CD4-positive, alpha-beta T cell treated with Interleukin-12 subunit alpha and Interleukin-12 subunit beta, for 1 hour (primary cell): ENCODE data around the gene VMP1.

Experiments
- DNase-seq: peaks from one replicate; pipeline ENCODE4 v3.0.0-alpha.2; 2020

VMP1 gene

GRCh38 chr17:59707149-59707970 is at the start of gene VMP1, which contains the start of gene PTRH2:
Gene VMP1 (plus strand): TSS chr17:59707654. CDS start chr17:59731447, 23,793 bp downstream.
Gene PTRH2 (minus strand): TSS chr17:59707430. CDS start chr17:59697978, 9,452 bp downstream.
- peak; percentile 94 for DNase-seq

- DNase-seq, result no peak
These were observed 41.2 kb upstream of the VMP1 start for GRCh38 chr17:59666235-59666634.

- DNase-seq, result no peak
These were observed 38.6 kb upstream of the VMP1 start for GRCh38 chr17:59668816-59669215.

GRCh38 chr17:59669411-59669810 is 38.0 kb upstream of the VMP1 start:
- DNase-seq, result no peak

GRCh38 chr17:59669944-59670343 is 37.5 kb upstream of the VMP1 start:
- DNase-seq, result no peak

GRCh38 chr17:59671386-59671785 is 36.1 kb upstream of the VMP1 start:
- no peak for DNase-seq

GRCh38 chr17:59675231-59675630 is 32.2 kb upstream of the VMP1 start:
- DNase-seq, result no peak

GRCh38 chr17:59676716-59677115 is 30.7 kb upstream of the VMP1 start:
- DNase-seq, result no peak

GRCh38 chr17:59678918-59679317 is 28.5 kb upstream of the VMP1 start:
- DNase-seq, result no peak

GRCh38 chr17:59680314-59680713 is 27.1 kb upstream of the VMP1 start:
- no peak for DNase-seq

- DNase-seq, result no peak
These were observed 24.2 kb upstream of the VMP1 start for GRCh38 chr17:59683283-59683682.

- no peak for DNase-seq
These were observed 22.5 kb upstream of the VMP1 start for GRCh38 chr17:59684967-59685366.

GRCh38 chr17:59688008-59688407 is 19.4 kb upstream of the VMP1 start:
- DNase-seq, result no peak

GRCh38 chr17:59688496-59688895 is 19.0 kb upstream of the VMP1 start:
- no peak for DNase-seq

- no peak for DNase-seq
These were observed 13.9 kb upstream of the VMP1 start for GRCh38 chr17:59693582-59693981.

GRCh38 chr17:59694344-59694743 is 13.1 kb upstream of the VMP1 start:
- DNase-seq, result no peak

GRCh38 chr17:59695945-59696681 is 11.3 kb upstream of the VMP1 start:
- no peak for DNase-seq

GRCh38 chr17:59696682-59697277 is 10.7 kb upstream of the VMP1 start:
- no peak for DNase-seq

GRCh38 chr17:59698143-59698542 is 9.3 kb upstream of the VMP1 start:
- no peak for DNase-seq

GRCh38 chr17:59699218-59699617 is 8.2 kb upstream of the VMP1 start:
- no peak for DNase-seq

- DNase-seq, result no peak
These were observed 7.7 kb upstream of the VMP1 start for GRCh38 chr17:59699786-59700185.

GRCh38 chr17:59702304-59702703 is 5.2 kb upstream of the VMP1 start:
- DNase-seq, result no peak

GRCh38 chr17:59707971-59708430 is 547 bp downstream of the VMP1 start:
- no peak for DNase-seq

- no peak for DNase-seq
These were observed 4.5 kb downstream of the VMP1 start for GRCh38 chr17:59711936-59712335.
